Vagina (tissue), 2 donors: Measurements from ENCODE around the gene FMNL2. TPM values are rescaled to one million over a fixed set of nuclear protein-coding genes. Genes with fewer than 3 reads are reported as not detected.

Source experiments
- DNase-seq, 2 donors: peaks; one replicate each; pipeline ENCODE4 v3.0.0-alpha.2; 2017; ENCODE audit errors: extremely low spot score in 2 of 2
- H3K27ac ChIP-seq: fragments of 200-600 bp; sonication (generic); one replicate; pipeline ENCODE4 v1.5.1; 2019
- H3K27me3 ChIP-seq: fragments of 200-600 bp; sonication (generic); one replicate; pipeline ENCODE4 v1.5.1; 2019
- H3K36me3 ChIP-seq, 2 donors: fragments of 200-600 bp; sonication (generic); one replicate each; pipeline ENCODE4 v1.5.1; 2017 to 2019
- H3K4me1 ChIP-seq: fragments of 200-600 bp; sonication (generic); one replicate; pipeline ENCODE4 v1.5.1; 2019
- H3K4me3 ChIP-seq, 2 donors: fragments of 200-600 bp; sonication (generic); 1 replicate in 1 of 2; 2 replicates in 1 of 2; pipeline ENCODE4 v1.5.1; 2016 to 2019
- H3K9me3 ChIP-seq: fragments of 200-600 bp; sonication (generic); one replicate; pipeline ENCODE4 v1.5.1; 2019
- CTCF ChIP-seq, 3 experiments: fragments of 450-650 bp in 2 of 3; fragments of 200-600 bp in 1 of 3; sonication (generic) in 1 of 3; IDR thresholded peaks; one replicate each; pipeline ENCODE4 v1.5.1; 2017 to 2019; ENCODE audit warnings: antibody characterized with exemption in 3 of 3, mild to moderate bottlenecking in 2 of 3, moderate library complexity in 2 of 3
- POLR2A ChIP-seq, 2 donors: fragments of 450-650 bp; IDR thresholded peaks; one replicate each; pipeline ENCODE4 v1.6.1; 2017; ENCODE audit warnings: antibody characterized with exemption in 2 of 2, mild to moderate bottlenecking in 2 of 2, moderate library complexity in 2 of 2
- POLR2AphosphoS5 ChIP-seq, 2 donors: sonication (generic); formaldehyde crosslinking; IDR thresholded peaks; one replicate each; pipeline ENCODE4 v1.9.0; 2017; ENCODE audit warnings: antibody characterized with exemption in 2 of 2, mild to moderate bottlenecking in 2 of 2, low read depth in 1 of 2; ENCODE audit not compliant: insufficient read depth in 1 of 2
- intact Hi-C: fragments of 100-400 bp; cut with DNase I; formaldehyde crosslinking; loops from one replicate; pipeline ENCODE4 v1.15.1; 2023
- total RNA-seq: library from RNA; depleted of rRNA; stranded (reverse); fragments of >200 nt; gene quantifications from one replicate; pipeline ENCODE4 v1.2.3, GENCODE V29; 2016

Gene FMNL2
- total RNA-seq, 1 donor from 2014 or later = 35.4 TPM

- H3K27me3 ChIP-seq = no peaks in the 10 kb centered on the region
- H3K4me3 ChIP-seq = no peak overlapping the region
- DNase-seq = no peak
- peaks cover 9% of the 10 kb centered on the region for H3K4me1 ChIP-seq
- intact Hi-C loops = no loop called here
- TF ChIP-seq CTCF (IDR thresholded peaks at IDR 0.05) = no peak
- H3K27ac ChIP-seq = no peak overlapping the region
- H3K36me3 ChIP-seq = no peaks in the 10 kb centered on the region
- no peaks in the 10 kb centered on the region for H3K9me3 ChIP-seq
Observed at GRCh38 chr2:152479282-152479681, 144.3 kb downstream of the FMNL2 start.

GRCh38 chr2:152480821-152481399 lies 145.9 kb downstream of the FMNL2 start:
- Histone ChIP-seq H3K9me3 (no peaks in the 10 kb centered on the region), H3K27ac (no peak overlapping the region), H3K36me3 (no peaks in the 10 kb centered on the region), H3K27me3 (no peaks in the 10 kb centered on the region), H3K4me1 (peaks cover 9% of the 10 kb centered on the region), H3K4me3 (no peak overlapping the region)
- intact Hi-C loops = no loop called here
- DNase-seq = no peak
- TF ChIP-seq POLR2AphosphoS5 (IDR thresholded peaks at IDR 0.05; ENCODE audit: insufficient read depth in 1 of 2, low read depth in 1 of 2) = no peak
- TF ChIP-seq POLR2A (IDR thresholded peaks at IDR 0.05) = no peak
- TF ChIP-seq CTCF (IDR thresholded peaks at IDR 0.05) = no peak

GRCh38 chr2:152481881-152482583 lies 147.1 kb downstream of the FMNL2 start:
- no peaks in the 10 kb centered on the region for H3K36me3 ChIP-seq
- no peak for DNase-seq
- no peak overlapping the region for H3K27ac ChIP-seq
- intact Hi-C loops = no loop called here
- no peak overlapping the region for H3K4me3 ChIP-seq
- peaks cover 14% of the 10 kb centered on the region for H3K4me1 ChIP-seq
- H3K27me3 ChIP-seq = no peaks in the 10 kb centered on the region
- no peaks in the 10 kb centered on the region for H3K9me3 ChIP-seq
- no peak for TF ChIP-seq POLR2AphosphoS5 (IDR thresholded peaks at IDR 0.05; ENCODE audit: insufficient read depth in 1 of 2, low read depth in 1 of 2)
- no peak for TF ChIP-seq CTCF (IDR thresholded peaks at IDR 0.05)
- no peak for TF ChIP-seq POLR2A (IDR thresholded peaks at IDR 0.05)

GRCh38 chr2:152483276-152484063 lies 148.5 kb downstream of the FMNL2 start:
- no peak for TF ChIP-seq CTCF (IDR thresholded peaks at IDR 0.05)
- no peak for TF ChIP-seq POLR2A (IDR thresholded peaks at IDR 0.05)
- TF ChIP-seq POLR2AphosphoS5 (IDR thresholded peaks at IDR 0.05; ENCODE audit: insufficient read depth in 1 of 2, low read depth in 1 of 2) = no peak
- Histone ChIP-seq H3K27me3 (no peaks in the 10 kb centered on the region), H3K4me3 (no peak overlapping the region), H3K36me3 (no peaks in the 10 kb centered on the region), H3K4me1 (peaks cover 8% of the 10 kb centered on the region), H3K9me3 (no peaks in the 10 kb centered on the region), H3K27ac (no peak overlapping the region)
- intact Hi-C loops = no loop called here
- DNase-seq = no peak
